ENCODE results near the gene RNF225.
"Not testable (repeated sequence)": the region's sequence is repeated elsewhere in the genome, so short reads cannot be mapped to it uniquely, and the experiment has no call there.

RNF225 gene

GRCh38 chr19:58387338-58388174 lies 7.9 kb upstream of the RNF225 start:
- DNase-seq: no peak

GRCh38 chr19:58388175-58388526 lies 7.3 kb upstream of the RNF225 start:
- DNase-seq: no peak

GRCh38 chr19:58392945-58393724 lies 2.3 kb upstream of the RNF225 start:
- no peak for DNase-seq

- DNase-seq: no peak
These were observed 1.8 kb upstream of the RNF225 start for GRCh38 chr19:58393725-58394033.

GRCh38 chr19:58394821-58395219 lies 636 bp upstream of the RNF225 start:
- no peak for DNase-seq

- DNase-seq: no peak
These were observed 647 bp downstream of the RNF225 start for GRCh38 chr19:58395979-58396627.

- DNase-seq: no peak
These were observed 1.5 kb downstream of the RNF225 start for GRCh38 chr19:58396691-58397532.

- DNase-seq: no peak
These were observed 2.1 kb downstream of the RNF225 start for GRCh38 chr19:58397533-58398037.

GRCh38 chr19:58398087-58398486 lies 2.6 kb downstream of the RNF225 start:
- no peak for DNase-seq

GRCh38 chr19:58398545-58398944 lies 3.1 kb downstream of the RNF225 start:
- no peak for DNase-seq

- DNase-seq: no peak
These were observed 4.4 kb downstream of the RNF225 start for GRCh38 chr19:58399903-58400302.

- DNase-seq: peak; percentile 25
These were observed 5.0 kb downstream of the RNF225 start for GRCh38 chr19:58400316-58400915.

GRCh38 chr19:58400916-58401839 lies 5.7 kb downstream of the RNF225 start:
- peak; percentile 100 for DNase-seq

- no peak for DNase-seq
These were observed 6.5 kb downstream of the RNF225 start for GRCh38 chr19:58401840-58402421.

GRCh38 chr19:58403920-58404478 lies 8.5 kb downstream of the RNF225 start:
- not testable (repeated sequence) for DNase-seq

GRCh38 chr19:58406818-58407657 lies 11.6 kb downstream of the RNF225 start:
- no peak for DNase-seq

GRCh38 chr19:58407658-58408151 lies 12.2 kb downstream of the RNF225 start:
- no peak for DNase-seq

- peak; percentile 95 for DNase-seq
These were observed 12.9 kb downstream of the RNF225 start, which contains the start of gene ZNF584 for GRCh38 chr19:58408152-58409009. Gene ZNF584, plus strand, starts transcription at chr19:58408649. Its CDS starts 499 bp downstream, at chr19:58409148.
